ENCODE data around the gene TDRD7.
"Not testable (repeated sequence)": the region's sequence is repeated elsewhere in the genome, so short reads cannot be mapped to it uniquely, and the experiment has no call there.

Gene TDRD7

GRCh38 chr9:97479496-97480159 is 67.7 kb downstream of the TDRD7 start:
- DNase-seq (ENCODE audit: low spot score), result no peak

GRCh38 chr9:97480174-97480573 is 68.3 kb downstream of the TDRD7 start:
- DNase-seq (ENCODE audit: low spot score), result no peak

- DNase-seq (ENCODE audit: low spot score), result no peak
Observed at GRCh38 chr9:97480749-97481148, 68.9 kb downstream of the TDRD7 start.

- DNase-seq (ENCODE audit: low spot score), result no peak
Observed at GRCh38 chr9:97484134-97484533, 72.2 kb downstream of the TDRD7 start.

GRCh38 chr9:97487107-97487506 is 75.2 kb downstream of the TDRD7 start:
- no peak for DNase-seq (ENCODE audit: low spot score)

GRCh38 chr9:97487861-97488260 is 76.0 kb downstream of the TDRD7 start:
- DNase-seq (ENCODE audit: low spot score), result no peak

- no peak for DNase-seq (ENCODE audit: low spot score)
Observed at GRCh38 chr9:97491216-97491999, 79.5 kb downstream of the TDRD7 start.

- not testable (repeated sequence) for DNase-seq (ENCODE audit: low spot score)
Observed at GRCh38 chr9:97497558-97498375, 85.9 kb downstream of the TDRD7 start.

- not testable (repeated sequence) for DNase-seq (ENCODE audit: low spot score)
Observed at GRCh38 chr9:97498846-97499245, 87.0 kb downstream of the TDRD7 start.

- DNase-seq (ENCODE audit: low spot score), result no peak
Observed at GRCh38 chr9:97500263-97500662, 88.4 kb downstream of the TDRD7 start.

GRCh38 chr9:97500765-97501176 is 88.9 kb downstream of the TDRD7 start:
- no peak for DNase-seq (ENCODE audit: low spot score)

- DNase-seq (ENCODE audit: low spot score), result peak; percentile 42
Observed at GRCh38 chr9:97501177-97501971, 89.5 kb downstream of the TDRD7 start, which contains the start of gene TMOD1. Gene TMOD1, plus strand, starts transcription at chr9:97501666. Its CDS starts 22,523 bp downstream, at chr9:97524189.

GRCh38 chr9:97501972-97502221 is 90.0 kb downstream of the TDRD7 start:
- no peak for DNase-seq (ENCODE audit: low spot score)

GRCh38 chr9:97502222-97502983 is 90.5 kb downstream of the TDRD7 start:
- DNase-seq (ENCODE audit: low spot score), result no peak

GRCh38 chr9:97502984-97503861 is 91.3 kb downstream of the TDRD7 start:
- no peak for DNase-seq (ENCODE audit: low spot score)

- DNase-seq (ENCODE audit: low spot score), result no peak
Observed at GRCh38 chr9:97503862-97504210, 91.9 kb downstream of the TDRD7 start.

- DNase-seq (ENCODE audit: low spot score), result no peak
Observed at GRCh38 chr9:97504381-97505216, 92.7 kb downstream of the TDRD7 start.

GRCh38 chr9:97505845-97506244 is 93.9 kb downstream of the TDRD7 start:
- no peak for DNase-seq (ENCODE audit: low spot score)

- no peak for DNase-seq (ENCODE audit: low spot score)
Observed at GRCh38 chr9:97506306-97506705, 94.4 kb downstream of the TDRD7 start.
